ENCODE data around the gene NR1H4.

Gene NR1H4

DNA sequence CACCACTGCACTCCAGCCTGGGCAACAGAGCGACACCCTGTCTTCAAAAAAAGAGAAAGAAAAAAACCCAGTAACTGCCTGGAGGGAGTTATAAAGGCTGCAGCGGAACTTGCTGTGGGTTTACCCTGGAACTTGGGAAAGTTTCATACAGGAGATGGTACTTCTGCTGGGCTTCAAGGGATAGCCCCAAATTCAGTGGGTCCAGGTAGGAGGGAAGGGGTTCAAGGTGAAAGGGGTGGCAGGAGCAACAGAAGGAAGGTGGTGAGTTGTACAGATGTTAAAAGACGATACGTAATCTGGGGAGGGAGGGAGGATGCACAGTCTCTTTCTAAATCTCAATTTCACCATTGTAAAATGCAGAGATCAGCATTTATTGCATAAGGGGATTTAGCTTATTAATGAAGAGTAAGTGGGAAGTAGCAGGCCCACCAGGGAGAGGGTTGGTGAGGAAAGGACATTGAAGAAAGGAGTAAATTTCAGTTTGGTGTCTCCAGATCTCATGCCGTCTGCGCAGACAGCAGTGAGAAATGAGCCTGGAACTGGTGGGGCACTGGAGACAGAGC is 91.3 kb downstream of the NR1H4 start:
- H3K4me1 Mint-ChIP-seq, result no peaks in the 10 kb centered on the region
- H3K36me3 Mint-ChIP-seq (ENCODE audit: low read depth), result no peaks in the 10 kb centered on the region
- H3K27me3 Mint-ChIP-seq (ENCODE audit: low read depth), result peaks cover 23% of the 10 kb centered on the region
- H3K4me3 Mint-ChIP-seq, result no peak overlapping the region
- no peaks in the 10 kb centered on the region for H3K9me3 Mint-ChIP-seq
- no peak overlapping the region for H3K27ac Mint-ChIP-seq
- TF ChIP-seq, protein P1, sequence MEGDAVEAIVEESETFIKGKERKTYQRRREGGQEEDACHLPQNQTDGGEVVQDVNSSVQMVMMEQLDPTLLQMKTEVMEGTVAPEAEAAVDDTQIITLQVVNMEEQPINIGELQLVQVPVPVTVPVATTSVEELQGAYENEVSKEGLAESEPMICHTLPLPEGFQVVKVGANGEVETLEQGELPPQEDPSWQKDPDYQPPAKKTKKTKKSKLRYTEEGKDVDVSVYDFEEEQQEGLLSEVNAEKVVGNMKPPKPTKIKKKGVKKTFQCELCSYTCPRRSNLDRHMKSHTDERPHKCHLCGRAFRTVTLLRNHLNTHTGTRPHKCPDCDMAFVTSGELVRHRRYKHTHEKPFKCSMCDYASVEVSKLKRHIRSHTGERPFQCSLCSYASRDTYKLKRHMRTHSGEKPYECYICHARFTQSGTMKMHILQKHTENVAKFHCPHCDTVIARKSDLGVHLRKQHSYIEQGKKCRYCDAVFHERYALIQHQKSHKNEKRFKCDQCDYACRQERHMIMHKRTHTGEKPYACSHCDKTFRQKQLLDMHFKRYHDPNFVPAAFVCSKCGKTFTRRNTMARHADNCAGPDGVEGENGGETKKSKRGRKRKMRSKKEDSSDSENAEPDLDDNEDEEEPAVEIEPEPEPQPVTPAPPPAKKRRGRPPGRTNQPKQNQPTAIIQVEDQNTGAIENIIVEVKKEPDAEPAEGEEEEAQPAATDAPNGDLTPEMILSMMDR (IDR thresholded peaks at IDR 0.05; ENCODE audit: unreplicated experiment in 3 of 3), result no peak

DNA sequence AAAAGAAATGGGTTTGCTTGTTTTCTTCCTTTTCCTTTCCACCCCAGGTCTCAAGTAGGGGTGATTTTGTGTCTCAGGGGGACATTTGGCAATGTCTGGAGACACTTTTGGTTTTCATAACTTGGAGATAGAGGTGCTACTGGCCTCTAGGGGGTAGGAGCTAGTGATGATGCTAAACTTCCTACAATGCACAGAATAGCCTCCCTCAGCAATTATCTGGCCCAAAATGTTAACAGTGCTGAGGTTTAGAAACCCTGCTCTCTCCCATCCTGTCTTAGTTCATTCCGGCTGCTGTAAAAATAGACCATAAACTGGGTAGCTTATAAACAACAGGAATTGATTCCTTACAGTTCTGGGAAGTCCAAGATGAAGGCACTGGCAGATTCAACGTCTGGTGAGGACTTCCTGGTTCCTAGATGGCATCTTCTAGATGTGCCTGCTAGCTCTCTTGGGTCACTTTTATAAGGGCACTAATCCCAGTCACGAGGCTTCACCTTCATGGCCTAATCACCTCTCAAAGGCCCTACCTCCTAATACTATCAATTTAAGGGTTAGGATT is 92.4 kb downstream of the NR1H4 start:
- no peak overlapping the region for H3K27ac Mint-ChIP-seq

DNA sequence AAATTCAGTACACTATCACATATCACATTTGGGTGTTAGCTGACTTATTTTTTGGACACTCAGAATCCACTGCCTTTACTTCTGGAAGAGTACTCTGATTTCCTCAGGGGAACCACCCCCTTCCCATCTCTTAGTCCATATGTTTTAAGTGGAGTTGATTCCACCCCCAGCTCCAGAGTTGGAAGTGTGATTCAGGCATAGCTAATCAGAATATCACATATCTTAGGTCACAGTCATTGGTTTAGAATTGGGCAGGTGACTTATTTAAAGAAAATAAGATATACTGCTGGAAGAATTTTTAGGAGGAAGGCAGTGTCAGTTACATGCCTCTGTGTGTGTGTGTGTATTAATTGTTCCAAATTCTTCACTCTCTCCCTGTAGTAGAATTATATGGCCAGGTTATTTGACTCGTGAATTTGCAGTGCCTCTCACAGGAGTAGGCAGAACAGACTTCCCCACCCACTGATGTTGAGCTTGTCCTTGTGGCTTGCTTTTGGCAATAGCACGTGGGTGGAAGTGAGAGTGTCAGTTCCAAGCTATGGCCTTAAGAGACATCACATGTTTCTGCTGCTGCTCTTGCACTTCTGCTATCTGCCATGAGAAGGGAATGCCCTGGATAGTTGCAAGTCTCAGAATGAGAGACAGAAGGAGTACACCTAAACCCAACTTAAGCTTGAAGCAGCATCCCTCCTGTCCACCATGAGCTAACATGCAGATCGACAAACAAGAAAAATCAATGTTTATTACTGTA is 93.4 kb downstream of the NR1H4 start:
- H3K4me3 Mint-ChIP-seq, result no peak overlapping the region
- no peaks in the 10 kb centered on the region for H3K4me1 Mint-ChIP-seq
- H3K36me3 Mint-ChIP-seq (ENCODE audit: low read depth), result no peaks in the 10 kb centered on the region
- no peak overlapping the region for H3K27ac Mint-ChIP-seq
- TF ChIP-seq, protein P1 (IDR thresholded peaks at IDR 0.05; ENCODE audit: unreplicated experiment in 3 of 3), result no peak
- no peaks in the 10 kb centered on the region for H3K9me3 Mint-ChIP-seq
- peaks cover 29% of the 10 kb centered on the region for H3K27me3 Mint-ChIP-seq (ENCODE audit: low read depth)

More for the DNA sequence above, 92.4 kb downstream of the NR1H4 start:
- Mint-ChIP-seq H3K27me3 (ENCODE audit: low read depth) (peaks cover 26% of the 10 kb centered on the region), H3K36me3 (ENCODE audit: low read depth) (no peaks in the 10 kb centered on the region), H3K4me1 (no peaks in the 10 kb centered on the region), H3K4me3 (no peak overlapping the region), H3K9me3 (no peaks in the 10 kb centered on the region)
- TF ChIP-seq, protein P1 (IDR thresholded peaks at IDR 0.05; ENCODE audit: unreplicated experiment in 3 of 3), result no peak

DNA sequence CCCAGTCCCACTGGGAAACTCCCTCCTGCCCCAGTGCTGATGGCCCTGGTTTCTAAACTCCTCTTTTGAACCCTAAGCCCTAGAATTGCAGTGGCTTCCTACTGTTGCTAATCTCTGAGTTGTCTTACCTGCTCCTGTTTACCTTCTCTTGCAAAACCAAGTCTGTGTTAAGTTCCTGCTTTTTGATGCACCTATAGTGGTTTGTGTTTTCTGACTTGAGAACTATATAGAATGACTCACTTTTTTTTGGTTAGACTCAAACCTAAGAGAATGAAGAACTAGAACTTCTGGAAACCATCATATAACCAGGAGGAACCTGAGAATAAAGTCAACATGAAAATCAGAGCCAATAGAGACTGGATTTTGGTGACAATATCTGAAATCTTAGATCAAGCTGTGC is 94.3 kb downstream of the NR1H4 start:
- Mint-ChIP-seq H3K36me3 (ENCODE audit: low read depth) (no peaks in the 10 kb centered on the region), H3K27ac (no peak overlapping the region), H3K4me3 (no peak overlapping the region), H3K4me1 (no peaks in the 10 kb centered on the region), H3K9me3 (no peaks in the 10 kb centered on the region), H3K27me3 (ENCODE audit: low read depth) (peaks cover 34% of the 10 kb centered on the region)
- TF ChIP-seq, protein P1 (IDR thresholded peaks at IDR 0.05; ENCODE audit: unreplicated experiment in 3 of 3), result no peak

DNA sequence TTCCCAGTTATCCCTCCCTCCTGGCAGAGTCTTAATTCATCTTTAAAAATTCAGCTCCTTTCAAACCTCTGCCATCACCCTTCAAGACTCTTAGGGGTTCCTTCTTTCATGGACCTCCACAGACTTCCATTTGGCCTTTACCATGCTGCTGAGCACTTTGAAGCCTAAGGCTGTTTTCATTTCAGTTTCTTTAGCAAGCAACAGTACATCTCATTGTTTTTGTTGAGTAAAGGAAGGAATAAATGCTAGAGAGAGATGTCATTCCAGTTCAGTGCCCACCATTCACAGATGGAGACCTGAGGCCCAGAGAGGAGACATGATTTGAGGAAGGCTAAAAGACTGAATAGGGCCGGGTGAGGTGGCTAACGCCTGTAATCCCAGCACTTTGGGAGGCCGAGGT is 98.5 kb downstream of the NR1H4 start:
- Mint-ChIP-seq H3K4me1 (peaks cover 12% of the 10 kb centered on the region), H3K4me3 (peak overlapping the region; percentile 60 to 74 (median 71)), H3K9me3 (no peaks in the 10 kb centered on the region), H3K27ac (no peak overlapping the region), H3K36me3 (ENCODE audit: low read depth) (no peaks in the 10 kb centered on the region), H3K27me3 (ENCODE audit: low read depth) (peaks cover 37% of the 10 kb centered on the region)
- TF ChIP-seq, protein P1 (IDR thresholded peaks at IDR 0.05; ENCODE audit: unreplicated experiment in 3 of 3), result no peak
